Measurements from ENCODE around the gene MGAT4D. TPM values are rescaled to one million over a fixed set of nuclear protein-coding genes. Genes with fewer than 3 reads are reported as not detected.
A peak's percentile ranks its signal among the peaks of the same experiment; 100 is the strongest.

The MGAT4D gene
- not detected in 2 replicates for total RNA-seq

DNA sequence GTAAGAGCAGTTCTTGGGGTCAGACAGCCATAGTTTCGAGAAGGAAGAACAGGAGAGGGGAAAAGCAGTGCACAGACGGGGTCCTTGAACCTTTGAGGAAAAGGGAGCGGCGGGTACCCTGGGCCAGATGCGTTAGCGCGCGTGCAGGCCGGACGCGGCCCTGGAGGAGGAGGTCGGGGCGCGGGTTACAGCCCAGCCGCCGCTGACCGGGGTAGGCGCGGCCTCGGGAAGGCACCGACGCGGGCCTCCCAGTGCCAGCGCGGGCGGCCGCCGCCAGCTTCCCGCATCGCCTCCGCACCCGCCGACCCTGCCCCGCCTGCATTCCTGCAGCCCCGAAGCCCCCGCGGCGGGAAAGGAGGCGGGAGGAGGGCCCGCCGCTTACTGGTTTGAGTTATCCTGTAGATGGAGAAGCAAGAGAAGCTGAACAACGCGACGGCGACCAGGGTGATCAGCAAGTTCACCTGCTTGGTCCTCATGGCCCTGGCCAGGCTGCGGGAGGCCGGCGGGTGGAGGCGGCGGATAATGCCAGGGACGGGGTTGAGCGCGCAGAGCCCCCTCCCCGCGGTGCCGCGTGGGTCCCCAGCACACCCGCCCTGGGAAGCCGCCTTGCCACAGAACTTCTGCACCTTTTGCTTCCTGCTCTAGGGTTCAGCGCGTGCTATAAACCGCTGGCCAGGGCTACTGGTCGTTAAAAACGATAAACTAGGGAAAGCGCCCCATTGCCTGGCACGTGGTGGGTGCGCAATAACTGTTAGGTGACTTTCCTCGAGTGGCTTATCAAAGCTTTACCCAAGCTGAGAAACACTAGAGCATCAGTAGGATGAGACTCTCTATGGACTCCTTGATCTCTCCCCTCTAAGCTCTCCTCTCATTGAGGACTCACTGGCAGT, at the start of gene MGAT4D:
MGAT4D (minus strand) TSS at position 547 of the 890 bp plus-strand sequence; CDS start at position 476, 71 bp downstream.
- no peak within 1 kb of the TSS for H3K4me3 ChIP-seq (ENCODE audit: low read depth, low read length)
- TF ChIP-seq, protein P1, sequence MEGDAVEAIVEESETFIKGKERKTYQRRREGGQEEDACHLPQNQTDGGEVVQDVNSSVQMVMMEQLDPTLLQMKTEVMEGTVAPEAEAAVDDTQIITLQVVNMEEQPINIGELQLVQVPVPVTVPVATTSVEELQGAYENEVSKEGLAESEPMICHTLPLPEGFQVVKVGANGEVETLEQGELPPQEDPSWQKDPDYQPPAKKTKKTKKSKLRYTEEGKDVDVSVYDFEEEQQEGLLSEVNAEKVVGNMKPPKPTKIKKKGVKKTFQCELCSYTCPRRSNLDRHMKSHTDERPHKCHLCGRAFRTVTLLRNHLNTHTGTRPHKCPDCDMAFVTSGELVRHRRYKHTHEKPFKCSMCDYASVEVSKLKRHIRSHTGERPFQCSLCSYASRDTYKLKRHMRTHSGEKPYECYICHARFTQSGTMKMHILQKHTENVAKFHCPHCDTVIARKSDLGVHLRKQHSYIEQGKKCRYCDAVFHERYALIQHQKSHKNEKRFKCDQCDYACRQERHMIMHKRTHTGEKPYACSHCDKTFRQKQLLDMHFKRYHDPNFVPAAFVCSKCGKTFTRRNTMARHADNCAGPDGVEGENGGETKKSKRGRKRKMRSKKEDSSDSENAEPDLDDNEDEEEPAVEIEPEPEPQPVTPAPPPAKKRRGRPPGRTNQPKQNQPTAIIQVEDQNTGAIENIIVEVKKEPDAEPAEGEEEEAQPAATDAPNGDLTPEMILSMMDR (IDR thresholded peaks at IDR 0.05; ENCODE audit: insufficient read depth, low read length, severe bottlenecking) = no peak
- peaks cover 23% of the 10 kb centered on the region for H3K27me3 ChIP-seq (ENCODE audit: control insufficient read depth, insufficient read depth, low read length)
- FAIRE-seq (no peak), DNase-seq (ENCODE audit: low read depth) (no peak)
- no peaks in the 10 kb centered on the region for H3K36me3 ChIP-seq (ENCODE audit: control insufficient read depth, insufficient read depth, low read length)

DNA sequence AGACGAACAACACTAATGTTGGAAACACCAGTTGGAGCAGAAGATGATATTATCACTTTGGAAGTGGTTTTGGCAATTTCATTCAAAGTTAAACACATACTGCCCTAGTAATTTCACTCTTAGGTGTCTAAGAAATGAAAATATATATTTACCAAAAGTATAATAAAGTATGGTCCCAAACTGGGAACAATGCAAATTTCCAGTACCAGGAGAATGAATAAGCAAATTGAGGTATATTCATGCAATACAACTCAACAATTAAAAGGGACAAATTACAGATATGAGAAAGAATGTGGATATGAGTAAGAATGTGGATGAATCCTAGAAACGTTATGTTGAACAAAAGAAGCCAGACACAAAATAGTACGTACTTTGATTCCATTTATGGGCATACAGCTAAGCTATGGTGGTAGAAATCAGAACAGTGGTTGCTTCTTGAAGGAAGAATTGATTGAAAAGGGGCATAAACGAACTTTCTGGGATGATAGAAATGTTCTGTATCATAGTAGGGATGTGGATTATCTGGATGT, 35.9 kb upstream of the MGAT4D start:
- DNase-seq (ENCODE audit: low read depth) = peak; percentile 26
- no peaks in the 10 kb centered on the region for H3K27me3 ChIP-seq (ENCODE audit: control insufficient read depth, insufficient read depth, low read length)
- no peak for FAIRE-seq
- H3K36me3 ChIP-seq (ENCODE audit: control insufficient read depth, insufficient read depth, low read length) = no peaks in the 10 kb centered on the region
- TF ChIP-seq, protein P1 (IDR thresholded peaks at IDR 0.05; ENCODE audit: insufficient read depth, low read length, severe bottlenecking) = no peak
- no peak overlapping the region for H3K4me3 ChIP-seq (ENCODE audit: low read depth, low read length)

DNA sequence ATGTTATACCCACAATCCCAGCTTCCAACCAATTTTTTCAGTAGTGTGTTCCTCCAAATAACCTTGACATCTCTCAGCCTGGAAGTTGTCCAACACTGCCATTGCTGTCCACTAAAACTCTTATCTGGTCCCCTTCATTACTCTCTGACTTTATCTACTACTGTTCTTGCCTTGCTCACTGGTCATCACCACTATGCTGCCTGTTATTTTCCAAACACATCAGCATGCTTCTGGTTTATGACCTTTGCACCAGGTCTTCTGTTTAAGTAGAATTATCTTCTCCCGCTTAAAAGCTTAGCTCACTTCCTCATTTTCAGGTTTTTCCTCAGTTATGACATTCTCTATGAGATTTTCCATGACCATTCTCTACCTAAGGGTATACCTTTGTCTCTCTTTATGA, 31.3 kb upstream of the MGAT4D start:
- Histone ChIP-seq H3K27me3 (ENCODE audit: control insufficient read depth, insufficient read depth, low read length) (no peaks in the 10 kb centered on the region), H3K4me3 (ENCODE audit: low read depth, low read length) (no peak overlapping the region), H3K36me3 (ENCODE audit: control insufficient read depth, insufficient read depth, low read length) (no peaks in the 10 kb centered on the region)
- FAIRE-seq (no peak), DNase-seq (ENCODE audit: low read depth) (no peak)
- TF ChIP-seq, protein P1 (IDR thresholded peaks at IDR 0.05; ENCODE audit: insufficient read depth, low read length, severe bottlenecking) = no peak

DNA sequence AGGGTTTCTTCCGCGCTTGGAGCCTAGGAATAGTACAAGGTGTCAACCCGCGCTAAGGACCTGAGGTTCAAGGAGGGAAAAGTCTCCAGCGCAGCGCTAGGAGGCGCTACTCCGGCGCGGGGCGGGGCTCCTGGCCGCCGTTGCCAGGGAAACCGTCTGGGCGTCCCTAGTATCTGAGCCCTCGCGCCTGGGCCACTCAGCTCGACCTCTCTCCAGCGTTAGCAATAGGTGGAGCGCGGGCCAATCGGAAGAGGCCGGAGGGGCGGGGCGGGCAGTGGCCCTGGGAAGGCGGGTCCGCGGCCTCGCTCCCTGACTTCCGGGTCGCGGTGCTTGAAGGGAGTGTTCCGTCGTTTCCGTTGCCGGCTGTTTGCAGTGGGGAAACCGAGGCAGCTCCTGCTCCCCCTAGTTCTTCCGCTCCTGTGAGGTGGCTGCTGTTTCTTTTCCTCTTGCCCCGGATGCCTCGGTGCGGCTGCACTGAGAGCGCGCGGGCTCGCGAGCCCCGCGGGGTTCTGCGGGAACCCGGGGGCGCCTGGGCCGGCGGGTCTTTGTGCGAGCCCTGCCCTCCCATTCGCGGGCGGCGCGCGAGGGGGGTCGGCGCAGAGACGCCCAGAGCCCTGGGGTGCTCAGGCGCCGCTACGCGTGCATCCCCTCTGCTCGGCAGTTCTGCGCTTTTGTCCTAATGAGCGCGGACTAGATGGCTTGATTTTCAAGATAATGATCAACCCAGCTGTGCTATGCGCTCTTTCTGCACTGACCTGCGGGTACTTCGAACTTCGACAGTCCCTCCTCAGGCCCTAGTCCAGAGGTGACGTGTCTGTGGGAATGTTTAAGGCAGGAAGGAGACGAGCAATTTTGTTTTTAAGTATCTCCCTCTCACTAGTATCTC, 26.0 kb upstream of the MGAT4D start, which contains the start of gene ELMOD2:
ELMOD2 (plus strand) TSS at position 312 of the 886 bp plus-strand sequence. CDS start 1,261 bp downstream, outside the sequence.
- no peaks in the 10 kb centered on the region for H3K27me3 ChIP-seq (ENCODE audit: control insufficient read depth, insufficient read depth, low read length)
- no peaks in the 10 kb centered on the region for H3K36me3 ChIP-seq (ENCODE audit: control insufficient read depth, insufficient read depth, low read length)
- TF ChIP-seq, protein P1 (IDR thresholded peaks at IDR 0.05; ENCODE audit: insufficient read depth, low read length, severe bottlenecking) = peak; percentile 99
- H3K4me3 ChIP-seq (ENCODE audit: low read depth, low read length) = peak within 1 kb of the TSS; percentile 89
- FAIRE-seq (no peak), DNase-seq (ENCODE audit: low read depth) (peak; percentile 88)

DNA sequence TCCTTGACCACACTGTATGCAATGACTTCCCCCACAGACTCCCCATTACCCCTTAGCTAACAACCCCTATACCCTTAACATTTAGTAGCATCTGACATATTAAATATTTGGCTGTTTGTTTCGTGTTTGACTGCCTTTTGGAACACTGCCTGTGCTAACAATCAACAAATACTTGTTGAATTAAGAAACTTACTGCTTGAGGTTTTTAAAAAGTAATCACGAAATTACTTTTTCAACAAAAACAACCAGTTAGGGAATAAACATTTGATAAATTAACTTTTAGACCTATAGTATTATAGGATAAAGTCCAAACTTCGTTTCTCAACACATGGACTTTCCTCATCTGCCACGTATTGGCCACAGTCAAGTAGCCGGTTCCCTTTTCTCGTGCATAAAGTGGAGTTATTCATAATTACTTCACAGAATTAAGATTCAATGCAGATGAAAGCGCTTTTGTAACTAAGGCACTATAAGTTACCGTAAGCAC, 25.3 kb upstream of the MGAT4D start:
- TF ChIP-seq, protein P1 (IDR thresholded peaks at IDR 0.05; ENCODE audit: insufficient read depth, low read length, severe bottlenecking) = no peak
- H3K4me3 ChIP-seq (ENCODE audit: low read depth, low read length) = peak overlapping the region; percentile 89
- H3K27me3 ChIP-seq (ENCODE audit: control insufficient read depth, insufficient read depth, low read length) = no peaks in the 10 kb centered on the region
- H3K36me3 ChIP-seq (ENCODE audit: control insufficient read depth, insufficient read depth, low read length) = no peaks in the 10 kb centered on the region
- no peak for DNase-seq (ENCODE audit: low read depth)
- no peak for FAIRE-seq
